ENCODE results near the gene OASL. TPM values are rescaled to one million over a fixed set of nuclear protein-coding genes. Genes with fewer than 3 reads are reported as not detected.
A peak's percentile ranks its signal among the peaks of the same experiment; 100 is the strongest.
"Not testable (repeated sequence)": the region's sequence is repeated elsewhere in the genome, so short reads cannot be mapped to it uniquely, and the experiment has no call there.

Gene OASL
- total RNA-seq, 5 donors from 2014 or later (not counting 1 experiment from before 2014, with no cell fraction given) = 6.0 to 17.6 (median 8.9) TPM

DNA sequence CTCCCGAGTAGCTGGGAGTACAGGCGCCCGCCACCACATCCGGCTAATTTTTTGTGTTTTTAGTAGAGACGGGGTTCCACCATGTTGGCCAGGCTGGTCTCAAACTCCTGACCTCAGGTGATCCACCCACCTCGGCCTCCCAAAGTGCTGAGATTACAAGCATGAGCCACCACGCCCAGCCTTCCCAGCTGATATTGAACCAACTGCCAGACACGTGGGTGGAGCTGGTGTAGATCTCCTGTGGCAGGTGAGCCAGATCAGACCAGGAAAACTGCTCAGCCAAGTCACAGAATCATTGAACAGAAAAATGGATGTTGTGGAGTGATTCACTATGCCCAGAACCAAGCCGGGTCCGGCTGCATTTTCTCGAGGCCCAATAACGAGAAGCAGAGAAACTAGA is 8.4 kb upstream of the OASL start:
- WGBS (ENCODE audit: insufficient coverage) = no CpG with 5 or more reads among the region's 12 CpGs
- H3K9me3 Mint-ChIP-seq; H3K4me1 ChIP-seq (ENCODE audit: control insufficient read depth in 1 of 2, extremely low read depth in 1 of 2, insufficient read depth in 2 of 2, low read length in 2 of 2); H3K27me3 Mint-ChIP-seq; H3K9me3 ChIP-seq; H3K27me3 ChIP-seq (replicated peaks in 1 of 2; ENCODE audit: control insufficient read depth in 2 of 2, extremely low read depth in 1 of 2, insufficient read depth in 2 of 2, low read length in 1 of 2); H3K27ac ChIP-seq (ENCODE audit: low read length); ATAC-seq (replicated peaks in 1 of 4); H3K4me1 Mint-ChIP-seq; H3K27ac Mint-ChIP-seq; H3K36me3 ChIP-seq (ENCODE audit: control insufficient read depth in 2 of 2, extremely low read depth in 1 of 2, insufficient read depth in 1 of 2, low read length in 1 of 2); DNase-seq; CTCF ChIA-PET; H3K4me3 Mint-ChIP-seq; H3K4me3 ChIP-seq (ENCODE audit: control insufficient read depth in 1 of 2, extremely low read depth in 1 of 2, low read length in 1 of 2); H3K36me3 Mint-ChIP-seq: not testable (repeated sequence)
- POLR2A ChIA-PET = interaction anchor here in 1 of 2 donors (0.7 kb wide), 1 partner anchor 90 kb away, joined by 3 read pairs; no protein-coding TSS in a partner anchor

DNA sequence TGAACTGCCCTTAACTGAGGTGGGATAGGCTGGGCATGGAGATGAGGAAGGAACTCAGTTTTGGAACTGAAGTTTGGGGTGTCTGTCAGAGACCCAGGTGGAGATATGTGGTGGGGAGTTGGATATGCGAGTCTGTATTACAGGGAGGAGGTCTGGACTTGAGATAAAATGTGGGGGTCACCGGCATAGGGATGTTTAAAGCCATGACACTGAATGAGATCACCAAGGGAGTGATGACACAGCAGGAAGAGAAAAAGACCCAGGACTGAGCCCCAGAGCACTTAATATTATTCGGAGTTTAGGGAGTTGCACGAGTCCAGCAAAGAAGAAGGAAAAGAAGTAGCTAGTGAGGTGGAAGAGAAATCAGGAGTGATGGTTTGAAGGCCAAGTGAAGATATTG is 4.0 kb upstream of the OASL start:
- Mint-ChIP-seq H3K27me3 (peaks cover 0 to 2% of the 10 kb centered on the region in 2 donors), H3K4me3 (no peak overlapping the region), H3K27ac (no peak overlapping the region), H3K36me3 (no peaks in the 10 kb centered on the region), H3K4me1 (peaks cover 10 to 21% (median 20%) of the 10 kb centered on the region in 3 donors), H3K9me3 (no peaks in the 10 kb centered on the region)
- ChIA-PET CTCF (no interaction called here), POLR2A (no interaction called here)
- Histone ChIP-seq H3K4me1 (ENCODE audit: control insufficient read depth in 1 of 2, extremely low read depth in 1 of 2, insufficient read depth in 2 of 2, low read length in 2 of 2) (peaks cover 6 to 21% of the 10 kb centered on the region in 2 experiments), H3K27ac (ENCODE audit: low read length) (no peak overlapping the region), H3K27me3 (replicated peaks in 1 of 2; ENCODE audit: control insufficient read depth in 2 of 2, extremely low read depth in 1 of 2, insufficient read depth in 2 of 2, low read length in 1 of 2) (peaks cover 0 to 6% of the 10 kb centered on the region in 2 experiments), H3K4me3 (ENCODE audit: control insufficient read depth in 1 of 2, extremely low read depth in 1 of 2, low read length in 1 of 2) (no peak overlapping the region), H3K36me3 (ENCODE audit: control insufficient read depth in 2 of 2, extremely low read depth in 1 of 2, insufficient read depth in 1 of 2, low read length in 1 of 2) (no peaks in the 10 kb centered on the region), H3K9me3 (no peaks in the 10 kb centered on the region)
- WGBS (ENCODE audit: insufficient coverage) = 88% methylated on average over 4 of the region's 4 CpGs
- DNase-seq (no peak), ATAC-seq (replicated peaks in 1 of 4) (no peak)

DNA sequence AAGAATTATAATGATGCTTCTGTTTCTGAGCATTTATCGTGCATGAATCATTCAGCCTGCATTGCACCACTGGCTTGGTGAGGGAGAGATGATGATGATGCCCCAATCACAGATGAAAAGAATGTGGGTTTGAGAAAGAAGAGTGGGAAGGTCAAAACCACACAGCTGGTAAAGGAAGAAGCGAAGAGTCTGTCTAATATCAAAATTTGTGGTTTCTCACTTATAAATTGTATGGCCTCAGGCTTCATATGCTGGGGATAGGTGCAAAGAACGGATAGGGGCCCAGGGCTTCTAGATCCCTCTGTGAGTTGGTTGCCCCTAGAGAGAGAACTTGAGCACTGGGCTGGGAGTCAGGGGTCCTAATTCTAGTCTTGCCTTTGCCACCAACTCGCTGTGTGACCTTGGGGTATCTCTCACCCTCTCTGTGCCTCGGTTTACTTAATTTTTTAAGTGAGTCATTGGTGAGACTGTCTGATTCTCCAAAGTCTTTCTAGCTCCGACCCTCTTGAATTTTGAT is 2.2 kb downstream of the OASL start:
- ATAC-seq (replicated peaks in 1 of 4) (no peak), DNase-seq (peak in 3 of 35 experiments; percentile 1 to 71 (median 21))
- H3K4me3 ChIP-seq (ENCODE audit: control insufficient read depth in 1 of 2, extremely low read depth in 1 of 2, low read length in 1 of 2) = peak overlapping the region in 1 of 2 donors; percentile 8
- Mint-ChIP-seq H3K36me3 (peaks cover 12% of the 10 kb centered on the region), H3K4me1 (peaks cover 55 to 67% (median 61%) of the 10 kb centered on the region in 3 donors), H3K4me3 (peak overlapping the region; percentile 93 to 98 (median 98)), H3K9me3 (no peaks in the 10 kb centered on the region), H3K27ac (peak overlapping the region; percentile 91 to 96), H3K27me3 (peaks cover 0 to 1% of the 10 kb centered on the region in 2 donors)
- no peaks in the 10 kb centered on the region for H3K9me3 ChIP-seq
- H3K4me1 ChIP-seq (ENCODE audit: control insufficient read depth in 1 of 2, extremely low read depth in 1 of 2, insufficient read depth in 2 of 2, low read length in 2 of 2) = peaks cover 7 to 73% of the 10 kb centered on the region in 2 experiments
- no peaks in the 10 kb centered on the region for H3K27me3 ChIP-seq (replicated peaks in 1 of 2; ENCODE audit: control insufficient read depth in 2 of 2, extremely low read depth in 1 of 2, insufficient read depth in 2 of 2, low read length in 1 of 2)
- 18% methylated on average over 3 of the region's 6 CpGs for WGBS (ENCODE audit: insufficient coverage)
- peak overlapping the region; percentile 45 for H3K27ac ChIP-seq (ENCODE audit: low read length)
- H3K36me3 ChIP-seq (ENCODE audit: control insufficient read depth in 2 of 2, extremely low read depth in 1 of 2, insufficient read depth in 1 of 2, low read length in 1 of 2) = peaks cover 0 to 11% of the 10 kb centered on the region in 2 donors
- ChIA-PET POLR2A (interaction anchor here in 1 of 2 donors (0.6 kb wide), 1 partner anchor 50 kb away, joined by 4 read pairs; no protein-coding TSS in a partner anchor), CTCF (interaction anchor here in 1 of 2 donors (0.6 kb wide), 2 partner anchors 12 to 735 kb away, joined by 3 to 4 read pairs; partner anchors contain the start of gene SIRT4)

DNA sequence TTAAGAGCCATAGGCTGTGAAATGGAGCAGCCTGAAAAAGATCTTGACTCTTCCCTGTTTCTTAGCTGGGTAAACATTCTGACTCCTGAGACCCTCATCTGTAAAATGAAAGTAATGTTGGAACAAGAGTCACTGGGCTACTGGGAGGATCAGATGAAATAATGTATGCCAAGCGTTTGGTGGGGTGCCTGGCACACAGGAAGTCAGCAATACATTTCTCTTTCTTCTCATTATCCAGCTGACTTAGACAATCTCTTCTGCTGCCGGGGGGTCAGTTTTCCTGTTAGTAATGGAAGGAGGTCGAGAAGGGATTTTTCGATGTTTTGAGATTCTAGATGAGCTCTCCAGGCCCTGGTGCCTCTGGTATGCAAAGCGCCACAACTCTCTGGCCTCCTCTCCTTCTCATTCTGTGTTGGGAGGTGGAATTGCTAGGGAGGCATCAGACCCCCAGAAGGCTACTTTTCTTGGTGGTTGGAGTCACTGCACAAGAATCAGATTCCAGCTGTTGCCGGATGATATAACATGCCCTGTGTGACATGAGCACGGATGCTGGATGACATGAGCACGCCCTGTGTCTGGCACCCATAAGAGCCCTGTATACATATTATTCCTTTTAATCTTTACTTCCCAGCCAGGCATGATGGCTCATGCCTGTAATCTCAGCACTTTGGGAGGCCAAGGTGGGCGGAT is 4.3 kb downstream of the OASL start:
- peak overlapping the region; percentile 96 to 97 for H3K27ac Mint-ChIP-seq
- Histone ChIP-seq H3K4me1 (ENCODE audit: control insufficient read depth in 1 of 2, extremely low read depth in 1 of 2, insufficient read depth in 2 of 2, low read length in 2 of 2) (peaks cover 7 to 71% of the 10 kb centered on the region in 2 experiments), H3K27ac (ENCODE audit: low read length) (peak overlapping the region; percentile 87), H3K36me3 (ENCODE audit: control insufficient read depth in 2 of 2, extremely low read depth in 1 of 2, insufficient read depth in 1 of 2, low read length in 1 of 2) (peaks cover 0 to 17% of the 10 kb centered on the region in 2 donors), H3K9me3 (no peaks in the 10 kb centered on the region), H3K4me3 (ENCODE audit: control insufficient read depth in 1 of 2, extremely low read depth in 1 of 2, low read length in 1 of 2) (no peak overlapping the region), H3K27me3 (replicated peaks in 1 of 2; ENCODE audit: control insufficient read depth in 2 of 2, extremely low read depth in 1 of 2, insufficient read depth in 2 of 2, low read length in 1 of 2) (no peaks in the 10 kb centered on the region)
- no peak for ATAC-seq (replicated peaks in 1 of 4)
- CTCF ChIA-PET = interaction anchor here (0.7 to 1.5 kb wide), 4 partner anchors 25 to 1775 kb away, joined by 3 to 5 read pairs (median 4); no protein-coding TSS in a partner anchor
- peak in 1 of 35 experiments; percentile 29 for DNase-seq
- peaks cover 55 to 65% (median 61%) of the 10 kb centered on the region in 3 donors for H3K4me1 Mint-ChIP-seq
- peak overlapping the region; percentile 41 to 70 (median 48) for H3K4me3 Mint-ChIP-seq
- H3K27me3 Mint-ChIP-seq = no peaks in the 10 kb centered on the region
- peaks cover 27% of the 10 kb centered on the region for H3K36me3 Mint-ChIP-seq
- 100% methylated on average over 3 of the region's 9 CpGs for WGBS (ENCODE audit: insufficient coverage)
- POLR2A ChIA-PET = no interaction called here
- no peaks in the 10 kb centered on the region for H3K9me3 Mint-ChIP-seq

DNA sequence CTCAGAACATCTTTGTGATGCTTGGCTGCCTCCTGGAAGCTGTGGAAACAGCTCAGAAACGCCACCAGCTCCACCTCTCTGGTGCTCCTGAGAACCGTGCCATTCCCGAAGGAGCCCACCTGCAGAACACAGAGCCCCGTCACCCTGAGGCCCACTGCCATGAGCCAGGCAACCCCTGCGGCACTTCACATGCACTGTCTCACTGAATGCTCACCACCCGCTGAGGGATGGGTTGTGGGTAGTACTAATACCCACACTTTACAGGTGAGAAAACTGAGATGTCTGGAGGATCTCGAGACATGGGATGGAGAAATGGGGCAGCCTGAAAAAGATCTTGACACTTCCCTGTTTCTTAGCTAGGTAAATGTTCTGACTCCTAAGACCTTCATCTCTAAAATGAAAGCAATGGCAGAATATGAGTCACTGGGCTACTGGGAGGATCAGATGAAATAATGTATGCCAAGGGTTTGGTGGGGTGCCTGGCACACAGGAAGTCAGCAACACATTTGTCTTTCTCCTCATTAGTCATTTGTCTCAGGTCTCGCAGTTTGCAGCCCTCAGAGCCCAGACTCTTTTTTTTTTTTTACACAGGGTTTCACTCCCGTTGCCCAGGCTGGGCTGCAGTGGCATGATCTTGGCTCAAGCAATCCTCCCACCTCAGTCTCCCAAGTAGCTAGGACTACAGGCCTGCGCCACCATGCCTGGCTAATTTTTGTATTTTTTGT is 5.3 kb downstream of the OASL start:
- peaks cover 7 to 62% of the 10 kb centered on the region in 2 experiments for H3K4me1 ChIP-seq (ENCODE audit: control insufficient read depth in 1 of 2, extremely low read depth in 1 of 2, insufficient read depth in 2 of 2, low read length in 2 of 2)
- ChIA-PET POLR2A (no interaction called here), CTCF (interaction anchor here (0.6 to 0.9 kb wide), 5 partner anchors 26 to 1776 kb away, joined by 3 to 6 read pairs (median 4); no protein-coding TSS in a partner anchor)
- ATAC-seq (replicated peaks in 1 of 4) (peak; percentile 79 to 93 (median 90)), DNase-seq (peak in 32 of 35 experiments; percentile 18 to 82 (median 46))
- no peaks in the 10 kb centered on the region for H3K27me3 Mint-ChIP-seq
- 44% methylated on average over 4 of the region's 10 CpGs for WGBS (ENCODE audit: insufficient coverage)
- no peaks in the 10 kb centered on the region for H3K9me3 Mint-ChIP-seq
- peaks cover 45 to 59% (median 58%) of the 10 kb centered on the region in 3 donors for H3K4me1 Mint-ChIP-seq
- peaks cover 0 to 19% of the 10 kb centered on the region in 2 donors for H3K36me3 ChIP-seq (ENCODE audit: control insufficient read depth in 2 of 2, extremely low read depth in 1 of 2, insufficient read depth in 1 of 2, low read length in 1 of 2)
- no peaks in the 10 kb centered on the region for H3K27me3 ChIP-seq (replicated peaks in 1 of 2; ENCODE audit: control insufficient read depth in 2 of 2, extremely low read depth in 1 of 2, insufficient read depth in 2 of 2, low read length in 1 of 2)
- H3K4me3 ChIP-seq (ENCODE audit: control insufficient read depth in 1 of 2, extremely low read depth in 1 of 2, low read length in 1 of 2) = peak overlapping the region in 1 of 2 donors; percentile 26
- peak overlapping the region; percentile 96 to 97 for H3K27ac Mint-ChIP-seq
- H3K9me3 ChIP-seq = no peaks in the 10 kb centered on the region
- H3K4me3 Mint-ChIP-seq = peak overlapping the region; percentile 41 to 70 (median 48)
- peaks cover 27% of the 10 kb centered on the region for H3K36me3 Mint-ChIP-seq
- H3K27ac ChIP-seq (ENCODE audit: low read length) = peak overlapping the region; percentile 87

DNA sequence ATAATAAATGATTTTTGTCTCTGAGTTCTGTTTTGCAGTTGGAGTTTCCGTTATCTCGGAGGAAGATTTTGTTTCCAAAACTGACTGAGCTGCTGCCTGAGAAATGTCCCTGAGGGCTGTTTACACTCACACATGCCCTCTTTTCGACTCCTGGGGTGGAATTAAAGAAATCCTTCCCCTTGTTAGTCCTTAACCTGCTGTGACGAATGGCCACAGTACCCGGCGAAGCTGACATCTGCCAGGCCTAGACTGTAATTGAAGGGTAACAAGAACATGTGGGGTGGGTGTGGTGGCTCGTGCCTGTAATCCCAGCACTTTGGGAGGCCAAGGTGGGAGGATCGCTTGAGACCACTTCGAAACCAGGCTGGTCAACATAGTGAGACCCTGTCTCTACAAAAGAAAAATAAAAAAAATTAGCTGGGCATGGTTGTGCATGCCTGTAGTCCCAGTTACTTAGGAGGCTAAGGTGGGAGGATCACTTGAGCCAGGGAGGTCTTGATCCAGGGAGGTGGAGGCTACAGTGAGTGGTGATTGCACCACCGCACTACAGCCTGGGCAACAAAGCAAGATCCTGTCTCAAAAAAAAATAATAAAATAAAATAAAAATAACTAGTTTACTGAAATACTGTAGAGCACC is 8.4 kb downstream of the OASL start:
- Mint-ChIP-seq H3K4me1 (peaks cover 28 to 37% (median 32%) of the 10 kb centered on the region in 3 donors), H3K36me3 (peaks cover 46% of the 10 kb centered on the region)
- no peak for ATAC-seq (replicated peaks in 1 of 4)

More for the DNA sequence above, 8.4 kb downstream of the OASL start:
- Histone ChIP-seq H3K4me3 (ENCODE audit: control insufficient read depth in 1 of 2, extremely low read depth in 1 of 2, low read length in 1 of 2) (no peak overlapping the region), H3K27ac (ENCODE audit: low read length) (no peak overlapping the region), H3K9me3 (no peaks in the 10 kb centered on the region), H3K27me3 (replicated peaks in 1 of 2; ENCODE audit: control insufficient read depth in 2 of 2, extremely low read depth in 1 of 2, insufficient read depth in 2 of 2, low read length in 1 of 2) (no peaks in the 10 kb centered on the region), H3K36me3 (ENCODE audit: control insufficient read depth in 2 of 2, extremely low read depth in 1 of 2, insufficient read depth in 1 of 2, low read length in 1 of 2) (peaks cover 0 to 42% of the 10 kb centered on the region in 2 donors), H3K4me1 (ENCODE audit: control insufficient read depth in 1 of 2, extremely low read depth in 1 of 2, insufficient read depth in 2 of 2, low read length in 2 of 2) (peaks cover 0 to 39% of the 10 kb centered on the region in 2 experiments)
- no peaks in the 10 kb centered on the region for H3K9me3 Mint-ChIP-seq
- CTCF ChIA-PET = no interaction called here
- DNase-seq = no peak
- 93% methylated on average over 3 of the region's 10 CpGs for WGBS (ENCODE audit: insufficient coverage)
- POLR2A ChIA-PET = no interaction called here
- no peak overlapping the region for H3K4me3 Mint-ChIP-seq
- no peaks in the 10 kb centered on the region for H3K27me3 Mint-ChIP-seq
- peak overlapping the region in 1 of 2 donors; percentile 36 for H3K27ac Mint-ChIP-seq

Data from T-cell (primary cell).